H1 (cell line): ENCODE results near the gene MFAP3L. TPM values are rescaled to one million over a fixed set of nuclear protein-coding genes. Genes with fewer than 3 reads are reported as not detected.

Source experiments
- BACH1 ChIP-seq: IDR thresholded peaks from 2 replicates; pipeline ENCODE4 v1.6.1; 2012; ENCODE audit warnings: low read length, improper control_type of control experiment
- EZH2 ChIP-seq: fragments of 200-600 bp; sonication (generic); IDR thresholded peaks from 2 replicates; pipeline ENCODE4 v1.7.1; 2012; ENCODE audit warnings: low read depth, mild to moderate bottlenecking, moderate library complexity, low read length, inconsistent platforms; ENCODE audit not compliant: severe bottlenecking
- RXRA ChIP-seq: IDR thresholded peaks from 2 replicates; pipeline ENCODE4 v1.6.1; 2011; ENCODE audit warnings: low read depth, mild to moderate bottlenecking, low read length, moderate library complexity; ENCODE audit not compliant: insufficient read depth
- SIN3A ChIP-seq, 2 experiments: IDR thresholded peaks in 1 of 2; conservative IDR thresholded peaks in 1 of 2; 2 replicates each; pipeline ENCODE4 v1.6.1; 2011 to 2012; ENCODE audit warnings: low read length in 2 of 2, improper control_type of control experiment in 1 of 2, low read depth in 1 of 2, mild to moderate bottlenecking in 1 of 2
- polyA plus RNA-seq, 7 experiments: library from polyadenylated mRNA; depleted of rRNA in 3 of 7; stranded (reverse) in 5 of 7; unstranded in 2 of 7; fragments of >200 nt in 5 of 7; fragments of 200-250 nt in 2 of 7; gene quantifications; 1 replicate in 5 of 7; 2 replicates in 1 of 7; 4 replicates in 1 of 7; pipeline versions ENCODE4 v1.2.1 to v1.2.3, GENCODE V29; 2011 to 2013; ENCODE audit warnings: missing spikeins in 2 of 7, mixed read lengths in 2 of 7
- total RNA-seq: library from RNA; stranded (reverse); fragmentation: NEBNext Ultra II Directional; extraction: Animal tissue kit (Norgen Biotek cat#: 25700); gene quantifications from 2 replicates; pipeline ENCODE4 v1.2.1, GENCODE V29; 2021
- TF ChIP-seq, protein P1 (sequence below): IDR thresholded peaks from 2 replicates; pipeline ENCODE4 v1.6.1; 2012; ENCODE audit warnings: inconsistent platforms

The MFAP3L gene
- total and polyA plus RNA-seq, 2 of the 8 experiments (the other 6 are each of a cell fraction or from before 2014, with no cell fraction given): 7.0 to 9.8 TPM

DNA sequence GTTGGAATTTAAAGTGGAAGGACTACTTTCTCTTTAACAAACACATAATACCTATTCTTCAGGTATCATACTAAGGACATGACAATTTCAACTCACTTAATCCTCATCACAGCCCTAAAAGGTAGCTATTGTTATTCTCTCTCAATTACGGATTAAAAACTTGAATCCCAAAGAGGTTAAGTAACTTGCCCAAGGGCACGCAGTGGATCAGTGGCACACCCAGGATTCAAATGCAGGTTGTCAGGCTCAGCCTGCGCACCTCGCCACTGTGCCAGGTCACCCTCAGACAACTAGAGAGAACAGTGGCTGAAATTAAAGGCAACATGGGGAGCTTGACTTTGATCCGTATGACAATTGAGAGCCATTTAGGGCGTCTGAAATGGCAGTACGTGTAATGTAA is 67.6 kb downstream of the MFAP3L start (continued):
- TF ChIP-seq RXRA (no peak), SIN3A (conservative IDR thresholded peaks at IDR 0.05 in 1 of 2, IDR thresholded peaks at IDR 0.05 in 1 of 2; ENCODE audit: low read depth in 1 of 2, low read length in 2 of 2) (no peak), EZH2 (no peak), BACH1 (no peak)
- TF ChIP-seq, protein P1, sequence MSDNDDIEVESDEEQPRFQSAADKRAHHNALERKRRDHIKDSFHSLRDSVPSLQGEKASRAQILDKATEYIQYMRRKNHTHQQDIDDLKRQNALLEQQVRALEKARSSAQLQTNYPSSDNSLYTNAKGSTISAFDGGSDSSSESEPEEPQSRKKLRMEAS: no peak
